Activated naive CD4-positive, alpha-beta T cell treated with anti-CD3 and anti-CD28 coated beads, Interleukin-2, amount 10 ng/mL, durations not matched to agents 7 days and 5 days (primary cell): ENCODE data around the gene ITPR3.

Experiments used
- CTCF ChIA-PET: fragments of 350-600 bp; sonication (Branson Sonifier 250); formaldehyde crosslinking; loops from one replicate; lab custom pipeline; 2021; ENCODE audit warnings: antibody characterized with exemption; lab: Charles Lee
- DNase-seq: peaks from one replicate; pipeline ENCODE4 v3.0.0-alpha.2; 2020
- H3K27ac Mint-ChIP-seq: one replicate; pipeline ENCODE4 v1.8.0; 2021; ENCODE audit warnings: mild to moderate bottlenecking, moderate library complexity, mixed read lengths
- H3K27me3 Mint-ChIP-seq: one replicate; pipeline ENCODE4 v1.8.0; 2021; ENCODE audit warnings: mild to moderate bottlenecking, mixed read lengths
- H3K36me3 Mint-ChIP-seq: one replicate; pipeline ENCODE4 v1.8.0; 2021; ENCODE audit warnings: mixed read lengths
- H3K4me1 Mint-ChIP-seq: one replicate; pipeline ENCODE4 v1.8.0; 2021; ENCODE audit warnings: mixed read lengths
- H3K4me3 Mint-ChIP-seq: one replicate; pipeline ENCODE4 v1.8.0; 2021; ENCODE audit warnings: mild to moderate bottlenecking, moderate library complexity, mixed read lengths
- H3K9me3 Mint-ChIP-seq: one replicate; pipeline ENCODE4 v1.8.0; 2021; ENCODE audit warnings: mixed read lengths

The ITPR3 gene

GRCh38 chr6:33686981-33687975 lies 66.2 kb downstream of the ITPR3 start:
- Mint-ChIP-seq H3K27me3 (no peaks in the 10 kb centered on the region), H3K4me3 (no peak overlapping the region), H3K36me3 (peaks cover 58% of the 10 kb centered on the region), H3K9me3 (no peaks in the 10 kb centered on the region), H3K27ac (no peak overlapping the region), H3K4me1 (peaks cover 33% of the 10 kb centered on the region)
- CTCF ChIA-PET, result interaction anchor here (1.3 kb wide), 1 partner anchor 15 kb away, joined by 4 read pairs; no protein-coding TSS in a partner anchor
- DNase-seq, result no peak

DNA sequence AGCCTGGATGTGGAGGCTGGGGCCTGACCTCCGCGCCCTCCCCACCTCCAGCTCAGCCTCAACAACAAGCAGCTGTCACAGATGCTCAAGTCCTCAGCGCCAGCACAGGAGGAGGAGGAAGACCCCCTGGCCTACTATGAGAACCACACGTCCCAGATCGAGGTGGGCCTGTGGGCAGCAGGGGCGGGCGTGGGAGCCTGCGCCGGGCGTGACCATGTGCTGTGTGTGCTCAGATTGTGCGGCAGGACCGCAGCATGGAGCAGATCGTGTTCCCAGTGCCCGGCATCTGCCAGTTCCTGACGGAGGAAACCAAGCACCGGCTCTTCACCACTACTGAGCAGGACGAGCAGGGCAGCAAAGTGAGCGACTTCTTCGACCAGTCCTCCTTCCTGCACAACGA lies 66.9 kb downstream of the ITPR3 start:
- H3K4me1 Mint-ChIP-seq, result peaks cover 33% of the 10 kb centered on the region
- H3K27ac Mint-ChIP-seq, result no peak overlapping the region
- no peak for DNase-seq
- H3K36me3 Mint-ChIP-seq, result peaks cover 60% of the 10 kb centered on the region
- H3K4me3 Mint-ChIP-seq, result no peak overlapping the region
- CTCF ChIA-PET, result interaction anchor here (1.3 kb wide), 1 partner anchor 15 kb away, joined by 4 read pairs; no protein-coding TSS in a partner anchor
- H3K9me3 Mint-ChIP-seq, result no peaks in the 10 kb centered on the region
- H3K27me3 Mint-ChIP-seq, result no peaks in the 10 kb centered on the region

DNA sequence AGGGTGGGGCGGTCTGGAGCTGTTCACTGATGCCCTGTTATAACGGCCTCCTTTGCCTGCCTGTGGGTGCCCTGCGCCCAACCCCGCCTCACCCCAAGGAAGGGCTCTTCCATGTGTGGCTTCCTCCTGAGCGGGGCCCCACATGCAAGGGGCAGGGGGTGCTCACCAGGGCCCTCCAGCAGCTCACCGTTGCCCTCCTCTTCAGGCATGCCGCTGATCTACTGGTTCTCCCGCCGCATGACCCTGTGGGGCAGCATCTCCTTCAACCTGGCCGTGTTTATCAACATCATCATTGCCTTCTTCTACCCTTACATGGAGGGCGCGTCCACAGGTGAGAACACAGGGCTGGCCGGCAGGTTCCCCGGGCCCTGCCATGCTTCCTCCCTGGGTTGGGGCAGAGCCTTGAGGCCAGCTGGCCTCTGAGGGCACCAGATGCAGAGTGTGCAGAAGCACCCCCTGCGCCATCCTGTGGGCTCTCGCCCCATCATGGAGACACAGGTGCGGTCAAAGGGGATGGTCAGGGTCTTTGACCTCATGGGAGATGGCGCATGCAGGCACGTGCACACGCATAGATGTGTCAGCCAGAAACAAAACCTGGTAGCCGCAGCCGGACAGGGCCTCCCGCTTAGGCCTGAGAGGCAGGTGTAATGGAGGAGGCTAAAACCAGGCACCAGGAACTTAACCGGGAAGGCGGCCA lies 67.5 kb downstream of the ITPR3 start:
- Mint-ChIP-seq H3K27me3 (no peaks in the 10 kb centered on the region), H3K27ac (no peak overlapping the region), H3K9me3 (no peaks in the 10 kb centered on the region), H3K4me1 (peaks cover 33% of the 10 kb centered on the region), H3K36me3 (peaks cover 60% of the 10 kb centered on the region), H3K4me3 (no peak overlapping the region)
- CTCF ChIA-PET, result no interaction called here
- DNase-seq, result no peak

GRCh38 chr6:33689148-33689494 lies 68.0 kb downstream of the ITPR3 start:
- no peak for DNase-seq
- Mint-ChIP-seq H3K4me1 (peaks cover 35% of the 10 kb centered on the region), H3K27me3 (no peaks in the 10 kb centered on the region), H3K9me3 (no peaks in the 10 kb centered on the region), H3K4me3 (no peak overlapping the region), H3K27ac (no peak overlapping the region), H3K36me3 (peaks cover 60% of the 10 kb centered on the region)
- CTCF ChIA-PET, result interaction anchor here (1.1 kb wide), 1 partner anchor 20 kb away, joined by 4 read pairs; no protein-coding TSS in a partner anchor

DNA sequence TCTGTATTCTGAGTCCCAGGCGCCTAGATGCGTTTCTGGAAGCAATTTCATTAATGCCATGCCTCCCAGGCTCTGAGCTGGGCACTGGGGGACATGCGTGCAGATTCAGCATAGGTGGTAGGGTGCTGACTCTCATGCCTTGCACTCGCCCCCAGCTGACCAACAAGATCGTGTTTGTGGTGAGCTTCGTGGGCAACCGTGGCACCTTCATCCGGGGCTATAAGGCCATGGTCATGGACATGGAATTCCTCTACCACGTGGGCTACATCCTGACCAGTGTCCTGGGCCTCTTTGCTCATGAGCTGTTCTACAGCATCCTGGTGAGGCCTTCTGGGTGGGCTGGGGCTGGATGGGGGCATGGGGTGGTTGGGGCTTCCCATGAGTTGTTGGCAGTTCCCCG lies 68.8 kb downstream of the ITPR3 start:
- no peaks in the 10 kb centered on the region for H3K9me3 Mint-ChIP-seq
- CTCF ChIA-PET, result interaction anchor here (1.0 to 1.1 kb wide), 2 partner anchors 20 to 21 kb away, joined by 3 to 4 read pairs; partner anchors contain the start of gene UQCC2
- H3K4me1 Mint-ChIP-seq, result peaks cover 43% of the 10 kb centered on the region
- H3K36me3 Mint-ChIP-seq, result peaks cover 60% of the 10 kb centered on the region
- H3K4me3 Mint-ChIP-seq, result no peak overlapping the region
- no peak for DNase-seq
- no peak overlapping the region for H3K27ac Mint-ChIP-seq
- H3K27me3 Mint-ChIP-seq, result no peaks in the 10 kb centered on the region

- CTCF ChIA-PET, result no interaction called here
Observed at GRCh38 chr6:33690766-33691165, 69.6 kb downstream of the ITPR3 start.

DNA sequence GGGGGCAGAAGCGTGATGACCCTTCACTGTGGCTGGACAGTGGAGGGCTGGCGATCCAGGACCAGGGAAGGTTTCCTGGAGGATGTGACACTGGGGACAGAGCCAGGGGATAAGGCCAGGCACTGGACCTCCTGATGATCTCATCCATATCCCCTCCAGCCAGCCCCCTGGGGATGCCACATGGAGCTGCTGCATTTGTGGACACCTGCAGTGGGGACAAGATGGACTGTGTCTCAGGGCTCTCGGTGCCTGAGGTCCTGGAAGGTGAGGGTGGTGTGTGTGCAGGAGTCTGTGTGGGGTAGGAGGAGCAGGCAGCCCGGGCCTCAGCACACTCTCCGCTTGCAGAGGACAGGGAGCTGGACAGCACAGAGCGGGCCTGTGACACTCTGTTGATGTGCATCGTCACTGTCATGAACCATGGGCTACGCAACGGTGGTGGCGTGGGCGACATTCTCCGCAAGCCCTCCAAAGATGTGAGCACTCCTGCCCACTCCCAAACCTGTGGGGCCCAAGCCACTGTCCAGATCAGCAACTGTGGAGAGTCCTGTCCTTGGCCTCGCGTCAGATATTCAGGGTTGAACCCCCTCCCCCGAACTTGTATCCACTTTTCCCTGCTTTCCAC lies 70.4 kb downstream of the ITPR3 start:
- H3K27ac Mint-ChIP-seq, result peak overlapping the region; percentile 70
- CTCF ChIA-PET, result no interaction called here
- no peak for DNase-seq

More at GRCh38 chr6:33690766-33691165, 69.6 kb downstream of the ITPR3 start:
- H3K4me3 Mint-ChIP-seq, result no peak overlapping the region
- peaks cover 52% of the 10 kb centered on the region for H3K4me1 Mint-ChIP-seq
- peak overlapping the region; percentile 26 for H3K27ac Mint-ChIP-seq
- H3K9me3 Mint-ChIP-seq, result no peaks in the 10 kb centered on the region
- DNase-seq, result no peak
- H3K36me3 Mint-ChIP-seq, result peaks cover 61% of the 10 kb centered on the region
- H3K27me3 Mint-ChIP-seq, result no peaks in the 10 kb centered on the region

GRCh38 chr6:33692078-33692759 lies 71.1 kb downstream of the ITPR3 start:
- H3K36me3 Mint-ChIP-seq, result peaks cover 63% of the 10 kb centered on the region
- no peaks in the 10 kb centered on the region for H3K27me3 Mint-ChIP-seq
- no peak for DNase-seq
- H3K4me1 Mint-ChIP-seq, result peaks cover 66% of the 10 kb centered on the region
- H3K9me3 Mint-ChIP-seq, result no peaks in the 10 kb centered on the region
- H3K27ac Mint-ChIP-seq, result peak overlapping the region; percentile 91
- CTCF ChIA-PET, result interaction anchor here (0.7 to 3.9 kb wide), 5 partner anchors 9 to 106 kb away, joined by 3 to 16 read pairs (median 3); partner anchors contain the start of gene UQCC2
- peak overlapping the region; percentile 10 for H3K4me3 Mint-ChIP-seq

More for the DNA sequence above, 70.4 kb downstream of the ITPR3 start:
- no peak overlapping the region for H3K4me3 Mint-ChIP-seq
- H3K9me3 Mint-ChIP-seq, result no peaks in the 10 kb centered on the region
- no peaks in the 10 kb centered on the region for H3K27me3 Mint-ChIP-seq
- peaks cover 60% of the 10 kb centered on the region for H3K4me1 Mint-ChIP-seq
- H3K36me3 Mint-ChIP-seq, result peaks cover 62% of the 10 kb centered on the region

GRCh38 chr6:33692760-33693158 lies 71.6 kb downstream of the ITPR3 start:
- peak overlapping the region; percentile 91 for H3K27ac Mint-ChIP-seq
- H3K4me3 Mint-ChIP-seq, result peak overlapping the region; percentile 10
- peak; percentile 75 for DNase-seq
- H3K36me3 Mint-ChIP-seq, result peaks cover 67% of the 10 kb centered on the region
- no peaks in the 10 kb centered on the region for H3K9me3 Mint-ChIP-seq
- peaks cover 71% of the 10 kb centered on the region for H3K4me1 Mint-ChIP-seq
- CTCF ChIA-PET, result interaction anchor here (0.7 to 3.9 kb wide), 5 partner anchors 8 to 107 kb away, joined by 3 to 16 read pairs (median 3); partner anchors contain the start of gene UQCC2
- H3K27me3 Mint-ChIP-seq, result no peaks in the 10 kb centered on the region

DNA sequence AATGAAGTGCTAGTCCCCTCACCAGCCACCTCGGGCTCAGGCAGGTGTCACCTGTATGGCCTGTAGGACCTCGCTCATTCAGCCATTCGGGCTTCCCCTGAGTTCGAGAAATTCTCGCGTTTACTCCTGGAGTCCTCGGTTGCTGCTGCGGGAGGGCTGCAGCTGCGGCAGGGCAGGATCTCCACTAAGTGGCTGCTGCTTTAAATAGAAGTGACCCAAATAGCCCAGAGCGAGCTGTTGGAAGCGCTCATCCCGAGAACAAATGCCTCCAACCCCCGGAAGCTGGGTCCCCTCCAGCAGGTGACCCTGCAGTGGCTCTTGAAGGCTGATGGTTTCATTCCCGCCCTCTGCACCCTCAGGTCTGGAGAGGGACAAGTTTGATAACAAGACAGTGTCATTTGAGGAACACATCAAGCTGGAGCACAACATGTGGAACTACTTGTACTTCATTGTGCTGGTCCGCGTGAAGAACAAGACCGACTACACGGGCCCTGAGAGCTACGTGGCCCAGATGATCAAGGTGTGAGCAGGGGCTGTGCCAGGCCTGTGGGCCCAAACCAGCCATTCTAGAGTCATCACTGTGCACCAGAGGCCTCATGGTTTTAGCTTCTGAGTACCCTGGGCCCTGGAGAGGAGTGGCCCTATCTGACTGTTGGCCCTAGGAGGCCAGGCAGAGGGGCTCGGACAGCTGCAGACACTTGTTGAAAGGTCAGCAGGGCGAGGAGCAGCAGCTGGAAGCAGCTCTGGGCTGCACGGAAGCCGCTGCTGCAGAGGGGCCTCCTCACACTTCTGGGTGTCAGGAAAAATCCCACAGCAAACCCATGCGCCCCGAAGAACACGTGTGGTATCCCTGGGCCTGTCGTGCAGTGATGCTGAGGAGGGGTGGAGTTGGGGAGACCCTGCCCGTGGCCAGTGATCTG lies 72.3 kb downstream of the ITPR3 start:
- Mint-ChIP-seq H3K27ac (peak overlapping the region; percentile 97), H3K4me3 (no peak overlapping the region), H3K27me3 (no peaks in the 10 kb centered on the region), H3K9me3 (no peaks in the 10 kb centered on the region), H3K36me3 (peaks cover 67% of the 10 kb centered on the region), H3K4me1 (peaks cover 75% of the 10 kb centered on the region)
- DNase-seq, result no peak
- CTCF ChIA-PET, result interaction anchor here (0.7 to 3.9 kb wide), 6 partner anchors 8 to 107 kb away, joined by 3 to 16 read pairs (median 3); partner anchors contain the start of gene UQCC2

DNA sequence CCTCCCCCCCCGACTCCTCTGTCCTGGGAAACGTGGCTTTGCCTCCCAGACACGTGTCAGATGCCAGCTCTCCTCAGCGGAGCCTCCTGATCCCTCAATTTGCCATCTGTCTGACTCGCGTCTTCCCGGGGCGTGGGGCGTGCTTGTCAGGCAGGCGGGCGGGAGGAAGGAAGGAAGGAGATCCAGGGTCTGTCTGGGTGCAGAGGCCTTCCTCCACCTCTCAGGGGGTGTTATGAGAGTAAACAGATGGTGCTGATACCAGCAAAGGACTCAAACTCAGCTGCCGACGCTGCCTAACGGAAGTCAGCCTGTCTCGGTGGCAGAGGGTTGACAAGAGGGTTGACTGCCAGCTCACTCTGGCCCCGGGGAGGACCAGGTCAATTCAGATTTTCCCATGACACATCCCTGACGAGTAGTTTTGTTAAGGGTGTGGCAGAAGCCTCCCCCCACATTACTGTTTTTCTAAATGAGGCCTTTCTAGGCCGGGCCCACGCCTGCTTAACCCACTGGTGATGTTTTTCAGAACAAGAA lies 73.3 kb downstream of the ITPR3 start:
- no peaks in the 10 kb centered on the region for H3K9me3 Mint-ChIP-seq
- H3K27me3 Mint-ChIP-seq, result no peaks in the 10 kb centered on the region
- peak; percentile 72 for DNase-seq
- CTCF ChIA-PET, result interaction anchor here (0.9 to 3.9 kb wide), 4 partner anchors 17 to 109 kb away, joined by 3 to 16 read pairs (median 4); partner anchors contain the start of gene UQCC2
- peaks cover 63% of the 10 kb centered on the region for H3K36me3 Mint-ChIP-seq
- peaks cover 81% of the 10 kb centered on the region for H3K4me1 Mint-ChIP-seq
- H3K4me3 Mint-ChIP-seq, result peak overlapping the region; percentile 38
- peak overlapping the region; percentile 97 for H3K27ac Mint-ChIP-seq

- Mint-ChIP-seq H3K27ac (peak overlapping the region; percentile 97), H3K27me3 (no peaks in the 10 kb centered on the region), H3K4me3 (no peak overlapping the region), H3K4me1 (peaks cover 85% of the 10 kb centered on the region), H3K9me3 (no peaks in the 10 kb centered on the region), H3K36me3 (peaks cover 64% of the 10 kb centered on the region)
- CTCF ChIA-PET, result interaction anchor here (0.9 to 3.9 kb wide), 4 partner anchors 16 to 110 kb away, joined by 3 to 16 read pairs (median 4); partner anchors contain the start of gene UQCC2
- no peak for DNase-seq
Observed at GRCh38 chr6:33694977-33695376, 73.9 kb downstream of the ITPR3 start.
